Measurements from ENCODE around the gene CCDC182. TPM values are rescaled to one million over a fixed set of nuclear protein-coding genes. Genes with fewer than 3 reads are reported as not detected.

Gene CCDC182
- total and polyA plus RNA-seq, 9 of the 15 experiments (the other 6 are each of a cell fraction or from before 2014, with no cell fraction given): not detected

GRCh38 chr17:57715981-57716380, 29.1 kb downstream of the CCDC182 start:
- no peak overlapping the region for H3K4me2 ChIP-seq (ENCODE audit: insufficient read depth, low read length)
- H3K4me1 ChIP-seq (replicated peaks in 1 of 2; ENCODE audit: control insufficient read depth in 2 of 2, insufficient read depth in 2 of 2, low read length in 2 of 2): no peaks in the 10 kb centered on the region
- in situ Hi-C loops (cut with MboI): no loop called here
- ChIA-PET CTCF (ENCODE audit: low intra/inter-chr PET ratio) (no interaction called here), POLR2A (interaction anchor here (0.6 kb wide), 1 partner anchor 15 kb away, joined by 3 read pairs; no protein-coding TSS in a partner anchor)
- no peaks in the 10 kb centered on the region for H3K79me2 ChIP-seq (ENCODE audit: control insufficient read depth, insufficient read depth, low read length)
- no peak overlapping the region for H3K4me3 ChIP-seq
- intact Hi-C loops (cut with micrococcal nuclease): no loop called here
- H3K36me3 ChIP-seq (ENCODE audit: control insufficient read depth, insufficient read depth, low read length): no peaks in the 10 kb centered on the region
- no peak for FAIRE-seq
- no peak for ATAC-seq
- 0% methylated on average over 1 of the region's 1 CpG for WGBS (ENCODE audit: insufficient coverage, low coverage, missing lambda C conversion rate)
- H4K20me1 ChIP-seq (replicated peaks; ENCODE audit: control insufficient read depth, insufficient read depth, low read length): no peaks in the 10 kb centered on the region
- no peak for TF ChIP-seq ZNF263 (CRISPR knock-in tag; IDR thresholded peaks at IDR 0.05; ENCODE audit: borderline replicate concordance)
- TF ChIP-seq ZSCAN32 (CRISPR knock-in tag; IDR thresholded peaks at IDR 0.05): no peak
- no peak for TF ChIP-seq RBBP5 (IDR thresholded peaks at IDR 0.05; ENCODE audit: borderline replicate concordance, insufficient read depth, low read length, poor library complexity, severe bottlenecking)
- no peak for TF ChIP-seq DEAF1 (CRISPR knock-in tag; IDR thresholded peaks at IDR 0.05)
- TF ChIP-seq IFI16 (CRISPR knock-in tag; IDR thresholded peaks at IDR 0.05): no peak
- TF ChIP-seq RUNX1 (IDR thresholded peaks at IDR 0.05; ENCODE audit: low read depth): no peak
- no peak for TF ChIP-seq SAFB2 (IDR thresholded peaks at IDR 0.05; ENCODE audit: borderline replicate concordance, low read depth, low read length, severe bottlenecking)
- no peak for TF ChIP-seq ZBTB43 (CRISPR knock-in tag; IDR thresholded peaks at IDR 0.05)
- peaks cover 47 to 69% of the 10 kb centered on the region in 2 experiments for H3K27me3 ChIP-seq (ENCODE audit: control insufficient read depth in 2 of 2, insufficient read depth in 2 of 2, low read length in 2 of 2)
- H3K9ac ChIP-seq (ENCODE audit: insufficient read depth in 1 of 2, low read depth in 2 of 2, low read length in 2 of 2): no peak overlapping the region
- no peak overlapping the region for H2AFZ ChIP-seq (ENCODE audit: low read depth, low read length)
- no TSS peak for BruUV-seq (replicated peaks)
- H3K9me3 ChIP-seq (replicated peaks; ENCODE audit: control insufficient read depth, insufficient read depth, low read depth, low read length): no peaks in the 10 kb centered on the region
- no peak for DNase-seq (ENCODE audit: extremely low read depth in 1 of 4, low spot score in 3 of 4)
- no peaks in the 10 kb centered on the region for H3K9me1 ChIP-seq (ENCODE audit: control insufficient read depth, insufficient read depth, low read length)
- no peak overlapping the region for H3K27ac ChIP-seq (ENCODE audit: extremely low read depth, low read depth, low read length)
